Stomach (tissue), 4 donors: Measurements from ENCODE around the gene ASTN2.

ENCODE experiments used
- CTCF ChIP-seq, 7 experiments: fragments of 450-650 bp in 4 of 7; fragments of 200-600 bp in 3 of 7; sonication (generic) in 3 of 7; IDR thresholded peaks; one replicate each; pipeline ENCODE4 v1.5.1; 2016 to 2019; ENCODE audit warnings: antibody characterized with exemption in 7 of 7, control low read depth in 2 of 7, mild to moderate bottlenecking in 1 of 7
- EP300 ChIP-seq: sonication (generic); formaldehyde crosslinking; IDR thresholded peaks from one replicate; pipeline ENCODE4 v1.6.1; 2017; ENCODE audit warnings: antibody characterized with exemption
- POLR2A ChIP-seq, 4 donors: fragments of 450-650 bp; IDR thresholded peaks; one replicate each; pipeline ENCODE4 v1.6.1; 2016; ENCODE audit warnings: antibody characterized with exemption in 4 of 4, control low read depth in 2 of 4, mild to moderate bottlenecking in 1 of 4, moderate library complexity in 1 of 4

GRCh38 chr9:116817762-116818161, 597.1 kb downstream of the ASTN2 start:
- TF ChIP-seq CTCF (IDR thresholded peaks at IDR 0.05) (no peak), EP300 (no peak), POLR2A (IDR thresholded peaks at IDR 0.05) (no peak)
